Measurements from ENCODE around the gene TREX2.
"Not testable (repeated sequence)": the region's sequence is repeated elsewhere in the genome, so short reads cannot be mapped to it uniquely, and the experiment has no call there.

TREX2 gene

DNA sequence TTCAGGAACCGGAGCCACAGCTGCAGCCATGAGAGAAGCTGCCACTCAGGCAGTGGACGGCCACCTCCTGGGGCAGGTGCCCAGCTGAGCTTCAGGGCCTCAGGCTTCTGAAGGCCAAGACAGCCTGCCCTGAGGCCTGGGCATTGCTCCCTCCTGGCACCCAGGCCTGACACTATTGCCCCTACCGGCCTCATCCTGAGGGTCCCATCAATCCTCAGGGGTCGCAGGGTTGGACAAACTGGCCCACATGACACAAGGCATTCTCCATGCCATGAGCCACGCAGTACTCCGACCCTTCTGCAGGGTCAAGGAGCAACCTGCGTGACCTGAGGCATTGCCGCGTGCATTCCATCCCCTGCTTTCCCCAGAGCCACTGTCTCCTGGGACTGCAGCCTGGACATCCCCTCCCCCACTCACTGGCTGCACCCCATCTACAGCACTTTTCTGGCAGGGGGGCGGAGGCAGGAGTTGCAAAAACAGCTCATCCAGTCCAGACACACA, 37.6 kb downstream of the TREX2 start:
- DNase-seq (ENCODE audit: low spot score) = no peak

DNA sequence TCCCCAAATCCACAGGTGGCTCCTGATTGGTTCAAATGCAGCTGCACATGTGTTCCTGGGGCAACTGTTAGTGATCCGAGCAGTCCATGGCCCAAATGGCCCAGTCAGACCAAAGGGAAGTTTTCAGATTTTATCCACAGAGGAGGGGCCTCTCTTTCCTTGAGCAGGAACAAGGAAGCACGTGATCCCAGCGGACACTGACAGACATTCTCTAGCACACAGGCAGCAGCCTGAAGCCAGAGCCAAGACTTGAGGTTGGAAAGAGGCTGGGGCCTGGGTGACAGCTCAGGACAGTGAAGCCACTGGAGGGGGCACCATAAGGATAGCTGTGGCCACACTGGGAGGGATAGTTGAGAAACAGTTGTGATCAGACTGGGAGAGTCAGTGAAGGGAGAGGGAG, 38.1 kb downstream of the TREX2 start:
- no peak for DNase-seq (ENCODE audit: low spot score)

GRCh38 chrX:153406903-153407302, 39.0 kb downstream of the TREX2 start:
- no peak for DNase-seq (ENCODE audit: low spot score)

DNA sequence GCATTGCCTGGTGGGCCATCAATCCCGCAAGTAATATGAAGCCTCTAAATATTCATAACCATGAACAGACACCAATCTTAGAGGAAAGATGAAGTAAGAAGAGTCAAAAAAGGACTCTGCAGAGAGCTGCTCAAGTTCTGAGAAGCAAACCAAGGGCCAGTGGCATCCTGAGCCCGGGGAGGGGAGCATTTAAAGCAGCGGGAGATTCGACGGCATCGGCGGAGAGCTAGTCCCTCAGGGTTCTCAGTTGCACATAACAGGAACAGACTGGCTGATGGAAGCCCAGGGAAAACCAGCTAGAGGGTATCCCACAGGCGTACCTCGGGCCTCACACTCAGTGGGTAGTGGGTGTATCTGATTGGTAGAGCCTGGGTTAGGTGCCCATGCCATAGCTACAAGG, 39.8 kb downstream of the TREX2 start:
- DNase-seq (ENCODE audit: low spot score) = no peak

- DNase-seq (ENCODE audit: low spot score) = peak; percentile 21
These were observed 40.4 kb downstream of the TREX2 start for GRCh38 chrX:153405426-153405825.

DNA sequence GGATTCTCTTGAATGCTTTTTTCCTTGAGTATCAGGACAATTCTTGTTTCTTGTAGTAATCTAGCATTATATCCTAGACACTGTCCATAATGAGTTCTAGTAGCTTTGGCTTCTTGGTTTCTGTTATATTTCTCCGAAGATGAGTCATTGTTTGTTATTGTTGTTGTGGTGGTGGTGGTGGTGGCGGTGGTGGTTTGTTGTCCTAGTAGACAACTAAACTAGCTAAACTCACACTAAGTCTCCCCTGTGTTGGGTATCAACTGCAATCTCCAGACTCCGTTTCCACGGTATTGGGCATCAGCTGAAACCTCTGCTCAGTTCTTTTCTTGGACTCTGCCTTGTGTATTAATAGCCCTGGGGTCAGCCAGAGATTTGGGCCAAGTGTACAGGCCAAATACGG, 41.5 kb downstream of the TREX2 start:
- DNase-seq (ENCODE audit: low spot score) = not testable (repeated sequence)

DNA sequence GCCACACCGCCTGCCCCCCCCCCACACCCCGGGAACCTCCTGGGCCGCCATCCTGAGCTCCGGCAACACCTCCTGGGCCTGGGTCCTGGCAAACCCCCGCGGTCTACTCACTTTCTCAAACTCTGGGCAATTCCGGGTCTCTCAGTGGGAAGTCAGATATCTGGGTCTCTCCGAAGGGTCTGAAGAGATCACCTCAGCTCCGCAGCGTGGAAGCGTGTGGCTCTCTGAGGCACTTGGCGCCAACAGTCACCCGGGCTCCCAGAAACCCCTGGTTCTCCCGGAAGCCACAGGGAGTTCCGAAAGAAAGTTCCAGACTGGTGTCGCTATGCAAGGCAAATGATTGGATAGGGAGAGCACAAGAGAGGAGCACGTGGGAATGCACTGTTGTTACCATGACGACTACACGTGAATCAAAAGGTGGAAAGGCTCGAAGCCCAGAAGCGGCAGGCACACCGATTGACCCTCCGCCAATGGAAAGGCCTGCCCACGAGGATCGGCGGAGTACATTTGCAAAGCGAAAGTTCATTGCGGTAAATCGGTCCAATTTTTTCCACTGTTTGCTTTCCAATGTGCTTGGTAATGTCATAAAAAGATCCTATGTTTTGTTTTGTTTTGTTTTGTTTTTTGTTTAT, 44.6 kb downstream of the TREX2 start, which contains the start of gene PNMA6E:
Gene PNMA6E (minus strand): TSS at position 218 of the 632 bp plus-strand sequence. CDS start 2,501 bp downstream, outside the sequence.
- DNase-seq (ENCODE audit: low spot score) = no peak

DNA sequence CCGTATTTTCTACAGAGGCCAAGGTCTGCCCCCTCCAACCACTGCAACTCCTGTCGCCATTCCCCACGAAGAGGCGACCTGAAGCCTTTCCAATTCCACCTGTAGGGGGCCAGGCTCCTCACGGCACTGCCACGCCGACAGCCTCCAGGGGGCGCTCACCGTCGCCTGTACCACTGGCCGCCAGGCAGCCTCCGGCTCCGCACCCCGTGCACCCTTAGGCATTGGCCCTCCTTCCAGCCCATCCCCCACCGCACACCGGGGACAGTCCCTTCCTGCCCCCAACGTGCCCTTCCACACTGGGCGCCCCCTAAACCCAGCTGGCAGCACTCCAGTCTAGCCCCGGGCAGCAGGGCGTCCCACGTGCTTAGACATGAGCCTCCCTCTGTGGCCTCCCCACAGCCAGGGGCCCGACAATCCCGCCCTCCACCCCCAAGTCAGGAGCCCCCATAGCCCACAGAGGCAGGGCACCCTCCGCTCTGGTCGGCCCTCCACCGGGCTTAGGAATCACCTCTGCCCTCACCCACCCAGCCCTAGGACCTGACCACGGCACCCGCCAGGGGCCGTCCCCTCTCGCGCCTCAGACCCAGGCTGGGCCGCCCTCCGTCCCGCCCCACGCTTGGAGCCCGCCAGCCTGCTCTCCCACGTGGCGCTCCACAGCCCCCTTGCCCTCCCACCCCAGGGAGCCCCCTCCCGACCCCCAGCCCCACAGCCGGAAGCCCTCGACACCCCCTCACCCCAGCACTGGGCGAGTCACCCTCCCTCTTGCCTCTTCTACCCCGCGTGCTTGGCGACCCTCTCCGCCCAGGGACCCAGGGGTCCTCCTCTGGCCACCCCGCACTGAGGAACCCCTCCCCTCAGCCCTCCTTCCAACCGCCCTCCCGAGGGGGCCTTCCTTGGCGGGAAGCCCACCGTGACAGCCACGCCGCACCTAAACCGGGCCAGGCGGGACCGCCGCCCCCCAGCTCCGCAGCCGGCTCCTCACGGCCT, 45.4 kb downstream of the TREX2 start:
- DNase-seq (ENCODE audit: low spot score) = no peak

- no peak for DNase-seq (ENCODE audit: low spot score)
These were observed 47.4 kb downstream of the TREX2 start for GRCh38 chrX:153398275-153398960.

DNA sequence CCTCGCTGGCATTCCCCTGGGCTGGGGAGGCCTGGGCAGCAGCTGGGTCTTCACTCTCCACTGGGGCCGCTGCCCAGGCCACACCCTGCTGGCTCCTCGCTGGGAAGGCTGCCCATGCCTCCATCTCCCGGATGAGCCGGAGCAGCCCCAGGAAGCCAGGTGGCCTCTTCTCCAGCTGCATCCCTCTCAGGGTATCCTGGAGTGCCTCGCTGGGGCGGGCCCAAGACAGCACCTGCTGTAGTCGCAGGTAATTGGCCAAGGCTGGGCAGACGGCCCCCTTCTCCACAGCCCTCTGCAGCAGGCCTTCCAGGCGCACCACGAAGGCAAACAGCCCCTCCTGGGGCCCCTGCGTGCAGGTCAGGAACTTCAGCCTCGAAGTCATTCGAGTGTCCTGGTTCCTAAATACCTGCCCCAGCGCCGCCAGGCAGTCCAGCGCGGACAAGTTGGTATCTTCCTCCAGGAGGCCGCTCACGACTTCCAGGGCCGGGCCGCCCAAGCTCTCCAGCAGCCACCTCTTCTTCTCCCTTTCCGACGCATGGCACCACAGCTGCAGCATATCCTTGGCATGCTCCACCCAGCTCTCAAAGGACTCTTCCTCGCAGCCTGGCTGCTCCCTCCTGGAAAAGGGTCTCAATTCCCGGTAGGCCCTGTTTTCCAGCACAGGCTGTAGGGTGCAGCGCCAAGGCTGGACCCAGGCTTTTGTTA, 48.4 kb downstream of the TREX2 start:
- no peak for DNase-seq (ENCODE audit: low spot score)

GRCh38 chrX:153396320-153397195, 49.3 kb downstream of the TREX2 start:
- DNase-seq (ENCODE audit: low spot score) = no peak

GRCh38 chrX:153395613-153396319, 50.1 kb downstream of the TREX2 start:
- DNase-seq (ENCODE audit: low spot score) = no peak

- DNase-seq (ENCODE audit: low spot score) = no peak
These were observed 51.2 kb downstream of the TREX2 start for GRCh38 chrX:153394612-153395011.
